ENCODE measurements around the gene FNDC10.

DNA sequence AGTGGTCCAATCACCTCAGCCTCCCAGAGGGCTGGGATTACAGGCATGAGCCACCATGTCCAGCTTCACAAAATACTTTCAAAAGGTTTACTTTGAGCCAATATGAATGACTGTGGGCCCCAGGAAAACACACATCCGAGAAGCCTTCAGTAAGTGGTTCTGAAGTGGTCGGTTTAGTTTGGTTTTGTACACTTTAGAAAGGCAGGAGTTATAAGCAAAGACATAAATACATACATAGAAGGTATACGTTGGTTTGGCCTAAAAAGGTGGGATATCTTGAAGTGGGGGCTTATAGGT is 12.1 kb upstream of the FNDC10 start:
- TF ChIP-seq YY1 (IDR thresholded peaks at IDR 0.05; ENCODE audit: low read depth) (no peak), REST (IDR thresholded peaks at IDR 0.05; ENCODE audit: low read depth) (no peak), MAX (IDR thresholded peaks at IDR 0.05) (no peak), TAF1 (IDR thresholded peaks at IDR 0.05; ENCODE audit: low read depth) (no peak), TCF12 (IDR thresholded peaks at IDR 0.05; ENCODE audit: low read depth) (no peak), EP300 (IDR thresholded peaks at IDR 0.05; ENCODE audit: borderline replicate concordance) (no peak)
- TF ChIP-seq, protein P1, sequence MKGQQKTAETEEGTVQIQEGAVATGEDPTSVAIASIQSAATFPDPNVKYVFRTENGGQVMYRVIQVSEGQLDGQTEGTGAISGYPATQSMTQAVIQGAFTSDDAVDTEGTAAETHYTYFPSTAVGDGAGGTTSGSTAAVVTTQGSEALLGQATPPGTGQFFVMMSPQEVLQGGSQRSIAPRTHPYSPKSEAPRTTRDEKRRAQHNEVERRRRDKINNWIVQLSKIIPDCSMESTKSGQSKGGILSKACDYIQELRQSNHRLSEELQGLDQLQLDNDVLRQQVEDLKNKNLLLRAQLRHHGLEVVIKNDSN (IDR thresholded peaks at IDR 0.05): no peak

All from Ishikawa (cell line).